ENCODE data around the gene TMCO2.

The TMCO2 gene

GRCh38 chr1:40251456-40251855 lies 3.7 kb downstream of the TMCO2 start:
- no peak for DNase-seq (ENCODE audit: extremely low read depth, insufficient read length)
- Histone ChIP-seq H3K36me3 (ENCODE audit: control insufficient read depth, insufficient read depth, low read length) (no peaks in the 10 kb centered on the region), H3K4me3 (replicated peaks; ENCODE audit: low read depth, low read length) (no peak overlapping the region)

GRCh38 chr1:40252601-40253000 lies 4.9 kb downstream of the TMCO2 start:
- no peak for DNase-seq (ENCODE audit: extremely low read depth, insufficient read length)
- TF ChIP-seq CTCF (IDR thresholded peaks at IDR 0.05; ENCODE audit: insufficient read depth, low read length, poor library complexity, severe bottlenecking), result no peak
- H3K27me3 ChIP-seq (replicated peaks; ENCODE audit: control insufficient read depth, insufficient read depth, low read length), result no peaks in the 10 kb centered on the region
- no peak overlapping the region for H3K4me3 ChIP-seq (replicated peaks; ENCODE audit: low read depth, low read length)
- H3K36me3 ChIP-seq (ENCODE audit: control insufficient read depth, insufficient read depth, low read length), result no peaks in the 10 kb centered on the region

More at GRCh38 chr1:40251456-40251855, 3.7 kb downstream of the TMCO2 start:
- TF ChIP-seq CTCF (IDR thresholded peaks at IDR 0.05; ENCODE audit: insufficient read depth, low read length, poor library complexity, severe bottlenecking), result no peak
- H3K27me3 ChIP-seq (replicated peaks; ENCODE audit: control insufficient read depth, insufficient read depth, low read length), result no peaks in the 10 kb centered on the region

- no peak for TF ChIP-seq CTCF (IDR thresholded peaks at IDR 0.05; ENCODE audit: insufficient read depth, low read length, poor library complexity, severe bottlenecking)
- H3K27me3 ChIP-seq (replicated peaks; ENCODE audit: control insufficient read depth, insufficient read depth, low read length), result no peaks in the 10 kb centered on the region
- peaks cover 1% of the 10 kb centered on the region for H3K36me3 ChIP-seq (ENCODE audit: control insufficient read depth, insufficient read depth, low read length)
- no peak for DNase-seq (ENCODE audit: extremely low read depth, insufficient read length)
- H3K4me3 ChIP-seq (replicated peaks; ENCODE audit: low read depth, low read length), result no peak overlapping the region
Observed at GRCh38 chr1:40255231-40255630, 7.5 kb downstream of the TMCO2 start.

- no peak for DNase-seq (ENCODE audit: extremely low read depth, insufficient read length)
- H3K36me3 ChIP-seq (ENCODE audit: control insufficient read depth, insufficient read depth, low read length), result peaks cover 6% of the 10 kb centered on the region
- no peak for TF ChIP-seq CTCF (IDR thresholded peaks at IDR 0.05; ENCODE audit: insufficient read depth, low read length, poor library complexity, severe bottlenecking)
- H3K4me3 ChIP-seq (replicated peaks; ENCODE audit: low read depth, low read length), result peak overlapping the region; percentile 98
- H3K27me3 ChIP-seq (replicated peaks; ENCODE audit: control insufficient read depth, insufficient read depth, low read length), result no peaks in the 10 kb centered on the region
Observed at GRCh38 chr1:40256401-40257084, 8.8 kb downstream of the TMCO2 start.

- no peak for DNase-seq (ENCODE audit: extremely low read depth, insufficient read length)
- H3K36me3 ChIP-seq (ENCODE audit: control insufficient read depth, insufficient read depth, low read length), result peaks cover 6% of the 10 kb centered on the region
- peak overlapping the region; percentile 98 for H3K4me3 ChIP-seq (replicated peaks; ENCODE audit: low read depth, low read length)
- H3K27me3 ChIP-seq (replicated peaks; ENCODE audit: control insufficient read depth, insufficient read depth, low read length), result no peaks in the 10 kb centered on the region
- TF ChIP-seq CTCF (IDR thresholded peaks at IDR 0.05; ENCODE audit: insufficient read depth, low read length, poor library complexity, severe bottlenecking), result no peak
Observed at GRCh38 chr1:40257313-40257687, 9.6 kb downstream of the TMCO2 start.
